ENCODE measurements around the gene CCDC187.

CCDC187 gene

DNA sequence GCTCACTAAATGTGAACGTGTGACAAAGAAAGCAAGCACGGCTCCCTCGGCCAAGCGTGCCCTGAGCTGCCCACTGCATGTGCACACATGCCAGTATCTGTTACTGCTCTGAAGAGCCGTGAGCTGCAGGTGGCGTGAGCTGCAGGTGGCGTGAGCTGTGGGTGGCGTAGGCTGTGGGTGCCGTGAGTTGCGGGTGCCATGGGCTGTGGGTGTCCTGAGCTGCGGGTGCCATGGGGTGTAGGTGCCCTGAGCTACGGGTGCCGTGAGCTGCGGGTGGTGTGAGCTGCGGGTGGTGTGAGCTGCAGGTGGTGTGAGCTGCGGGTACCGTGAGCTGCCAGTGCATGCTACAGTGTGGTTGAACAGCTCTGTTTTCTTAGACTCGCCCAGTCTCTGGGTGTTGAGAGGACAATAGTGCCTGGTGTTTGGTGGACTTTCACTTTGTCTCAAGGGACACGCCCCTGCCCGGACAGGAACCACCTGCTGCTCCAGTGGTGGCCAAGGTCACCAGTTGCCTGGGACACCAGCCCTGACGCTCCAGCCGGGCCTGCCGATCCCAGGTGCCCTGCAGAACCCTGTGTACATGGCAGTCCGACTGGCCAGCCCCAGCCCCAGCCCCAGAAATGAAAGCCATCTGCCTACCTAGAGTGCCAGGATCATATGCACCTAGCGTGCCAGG is 6.7 kb downstream of the CCDC187 start:
- DNase-seq (ENCODE audit: low spot score): no peak

DNA sequence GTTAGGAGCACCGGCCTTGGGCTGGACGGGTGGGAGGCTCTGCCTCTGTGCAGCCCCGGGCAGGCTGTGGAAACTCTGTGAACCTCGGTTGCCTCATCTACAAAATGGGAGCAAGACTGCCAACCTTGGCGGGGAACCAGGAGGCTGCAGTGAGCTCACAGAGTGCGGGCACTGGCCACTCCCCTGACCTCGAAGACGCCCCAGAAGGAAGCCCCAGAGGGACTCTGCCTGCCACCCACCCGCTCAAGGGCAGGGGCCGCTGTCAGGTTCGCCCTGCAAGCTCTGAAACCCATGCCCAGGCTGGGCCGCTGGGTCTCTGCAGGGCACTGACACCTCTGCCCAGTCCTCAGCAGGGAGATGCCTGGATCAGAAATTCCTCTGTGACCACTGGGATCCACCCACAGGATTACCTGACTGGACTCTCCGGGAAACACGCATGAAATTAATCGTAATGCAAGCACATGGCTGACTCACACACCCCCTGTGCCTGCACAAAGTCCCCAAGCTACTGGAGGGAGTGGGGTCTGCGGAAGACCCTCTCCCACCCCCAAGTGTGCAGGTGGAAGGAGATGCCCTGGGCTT is 7.4 kb downstream of the CCDC187 start:
- DNase-seq (ENCODE audit: low spot score): no peak

DNA sequence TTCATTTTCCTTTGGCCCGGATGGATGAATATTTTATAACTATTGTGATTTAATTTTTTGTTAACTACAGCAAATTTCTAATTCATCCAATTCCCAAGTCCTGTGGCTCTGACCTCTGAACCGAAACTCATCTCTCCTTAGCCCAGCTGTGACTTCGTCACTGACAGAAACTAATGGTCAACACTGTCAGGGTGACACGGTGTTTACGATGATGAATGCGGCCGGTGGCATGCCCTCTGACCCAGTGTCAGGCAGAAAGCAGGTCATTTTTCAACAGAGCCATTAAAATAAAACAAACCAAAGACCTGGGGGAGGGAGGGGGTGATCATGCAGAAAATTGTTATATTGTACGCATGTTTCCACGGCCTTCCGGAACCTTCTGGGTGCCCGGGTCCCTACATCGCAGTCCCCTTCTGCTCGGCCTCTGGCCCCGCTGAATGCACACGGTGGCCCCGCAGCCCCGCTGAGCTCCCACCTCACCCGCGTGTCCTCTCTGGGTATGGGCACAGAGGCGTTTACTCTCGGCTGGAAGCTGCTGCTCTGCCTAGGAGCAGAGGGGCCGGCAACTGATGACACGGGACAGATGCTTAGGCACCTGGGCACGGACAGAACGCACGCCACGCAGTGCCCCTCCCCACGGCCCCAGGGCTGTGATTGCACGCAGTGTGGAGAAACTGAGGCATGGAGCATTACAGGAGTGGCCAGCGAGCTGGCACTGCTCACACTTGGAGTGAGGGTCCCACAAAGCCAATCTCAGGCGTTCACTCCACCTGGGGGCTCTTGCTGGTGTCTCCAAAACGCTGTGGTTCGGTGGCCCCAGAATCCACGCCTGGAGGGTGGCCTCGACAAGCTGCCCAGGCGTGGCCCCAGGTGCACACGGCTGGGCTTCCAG is 8.1 kb downstream of the CCDC187 start:
- no peak for DNase-seq (ENCODE audit: low spot score)

DNA sequence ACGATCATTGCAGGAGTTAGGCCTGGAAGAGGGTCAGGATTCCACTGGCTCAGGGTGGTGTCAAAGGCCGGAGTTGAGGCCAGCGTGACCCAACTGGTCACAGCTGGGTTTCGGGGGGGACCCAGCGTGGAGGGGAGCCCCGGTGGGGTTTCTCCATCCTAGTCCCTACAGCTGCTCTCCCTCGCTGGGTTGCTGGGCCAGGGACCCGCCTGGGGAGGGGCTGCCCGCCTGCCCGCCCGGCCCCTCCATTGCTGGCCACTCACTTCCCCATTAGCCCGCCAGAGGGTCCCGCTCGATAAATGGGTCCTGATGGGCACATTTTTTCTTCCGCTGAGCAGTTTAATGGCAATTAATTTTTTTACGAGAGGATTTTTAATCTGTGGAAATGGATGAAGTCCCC is 8.8 kb downstream of the CCDC187 start:
- no peak for DNase-seq (ENCODE audit: low spot score)

DNA sequence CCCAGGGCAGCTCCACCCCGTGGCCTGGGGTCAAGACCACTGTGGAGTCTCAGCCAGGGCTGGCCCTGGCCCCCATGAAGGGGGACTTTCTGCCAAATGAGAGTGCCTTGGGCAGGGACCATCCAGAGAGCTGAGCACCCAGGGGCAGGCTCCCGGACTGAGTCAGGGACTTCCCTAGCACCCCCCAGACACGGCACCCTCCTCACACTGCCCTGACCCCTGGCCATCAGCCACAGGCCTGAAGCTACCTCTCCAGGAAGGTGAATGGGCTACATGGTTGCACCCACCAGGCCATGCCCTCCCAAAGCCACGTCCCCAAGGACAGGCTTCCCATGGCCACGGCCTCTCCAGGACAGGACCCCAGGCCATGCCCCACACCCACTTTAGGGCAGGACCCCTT is 9.5 kb downstream of the CCDC187 start:
- no peak for DNase-seq (ENCODE audit: low spot score)

GRCh38 chr9:136293476-136294077 is 10.3 kb downstream of the CCDC187 start:
- no peak for DNase-seq (ENCODE audit: low spot score)

DNA sequence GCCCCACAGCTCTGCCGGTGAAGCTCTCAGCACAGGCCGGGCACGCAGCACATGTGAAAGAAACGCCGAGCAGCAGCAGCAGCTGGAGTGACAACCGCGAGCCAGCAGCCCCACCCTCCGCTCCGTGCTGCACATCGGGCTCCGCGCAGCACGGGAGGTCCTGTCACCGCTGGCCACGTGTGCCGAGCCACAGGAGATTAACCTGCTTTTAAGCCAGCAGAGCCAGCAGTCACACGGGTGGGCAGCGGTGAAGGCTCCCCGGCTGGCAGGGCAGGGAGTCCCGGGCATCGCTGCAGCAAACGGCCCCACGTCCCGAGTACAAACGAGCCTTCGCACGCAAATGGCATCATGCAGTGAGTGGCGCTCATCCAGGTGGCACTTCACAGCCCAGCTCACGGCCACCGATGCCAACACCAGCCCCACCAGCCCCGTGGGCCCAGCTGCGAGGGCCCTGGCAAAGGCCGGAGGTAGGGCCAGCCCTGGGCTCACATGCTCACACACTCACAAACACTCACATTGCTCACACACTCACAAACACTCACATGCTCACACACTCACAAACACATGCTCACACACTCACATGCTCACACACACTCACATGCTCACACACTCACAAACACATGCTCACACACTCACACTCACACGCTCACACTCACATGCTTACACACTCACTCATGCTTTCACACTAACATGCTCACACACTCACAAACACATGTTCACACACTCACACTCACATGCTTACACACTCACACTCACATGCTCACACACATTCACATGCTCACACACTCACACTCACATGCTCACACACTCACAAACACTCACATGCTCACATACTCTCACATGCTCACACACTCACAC is 11.1 kb downstream of the CCDC187 start:
- no peak for DNase-seq (ENCODE audit: low spot score)

GRCh38 chr9:136292026-136292538 is 11.8 kb downstream of the CCDC187 start:
- no peak for DNase-seq (ENCODE audit: low spot score)

GRCh38 chr9:136291306-136292025 is 12.4 kb downstream of the CCDC187 start:
- DNase-seq (ENCODE audit: low spot score): no peak

GRCh38 chr9:136290508-136291000 is 13.3 kb downstream of the CCDC187 start:
- DNase-seq (ENCODE audit: low spot score): no peak

GRCh38 chr9:136289651-136290507 is 14.0 kb downstream of the CCDC187 start:
- no peak for DNase-seq (ENCODE audit: low spot score)

DNA sequence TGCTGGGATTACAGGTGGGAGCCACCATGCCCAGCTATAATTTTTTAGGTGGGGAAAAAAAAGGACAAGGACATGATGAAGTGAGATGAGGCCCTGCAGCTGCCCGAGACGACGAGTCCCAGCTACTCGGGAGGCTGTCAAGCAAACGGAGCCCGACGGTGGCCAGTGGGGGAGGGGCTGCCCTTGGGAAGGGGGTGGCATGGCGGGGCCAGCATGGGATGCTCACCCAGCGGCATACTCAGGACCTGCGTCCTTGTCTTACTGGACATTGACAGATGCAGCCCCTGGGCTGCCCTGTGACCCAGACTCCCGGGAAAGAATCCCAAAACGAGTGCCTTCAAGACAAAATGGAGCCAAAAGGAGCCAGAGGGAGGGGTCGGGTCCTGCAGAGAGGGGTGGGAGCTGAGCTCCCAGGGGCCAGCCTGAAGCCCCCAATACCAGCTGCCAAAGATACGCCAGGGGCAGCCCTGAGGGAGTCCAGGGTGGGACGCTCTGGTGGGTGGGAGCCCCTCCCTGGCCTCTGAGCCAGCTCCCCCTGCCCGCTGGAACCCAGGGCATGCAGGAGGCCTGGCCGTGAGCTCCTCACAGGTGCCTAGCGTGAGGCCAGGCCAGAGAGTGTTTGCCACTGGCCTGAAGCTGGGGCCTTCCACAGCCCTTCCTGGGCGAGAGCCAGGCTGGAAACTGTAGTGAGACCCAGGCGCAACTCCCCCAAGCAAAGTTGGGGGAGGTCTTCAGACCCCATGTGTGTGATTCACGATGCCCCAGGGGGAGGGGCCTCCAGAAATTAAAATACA is 15.7 kb downstream of the CCDC187 start:
- DNase-seq (ENCODE audit: low spot score): no peak

GRCh38 chr9:136286987-136287379 is 16.9 kb downstream of the CCDC187 start:
- no peak for DNase-seq (ENCODE audit: low spot score)

DNA sequence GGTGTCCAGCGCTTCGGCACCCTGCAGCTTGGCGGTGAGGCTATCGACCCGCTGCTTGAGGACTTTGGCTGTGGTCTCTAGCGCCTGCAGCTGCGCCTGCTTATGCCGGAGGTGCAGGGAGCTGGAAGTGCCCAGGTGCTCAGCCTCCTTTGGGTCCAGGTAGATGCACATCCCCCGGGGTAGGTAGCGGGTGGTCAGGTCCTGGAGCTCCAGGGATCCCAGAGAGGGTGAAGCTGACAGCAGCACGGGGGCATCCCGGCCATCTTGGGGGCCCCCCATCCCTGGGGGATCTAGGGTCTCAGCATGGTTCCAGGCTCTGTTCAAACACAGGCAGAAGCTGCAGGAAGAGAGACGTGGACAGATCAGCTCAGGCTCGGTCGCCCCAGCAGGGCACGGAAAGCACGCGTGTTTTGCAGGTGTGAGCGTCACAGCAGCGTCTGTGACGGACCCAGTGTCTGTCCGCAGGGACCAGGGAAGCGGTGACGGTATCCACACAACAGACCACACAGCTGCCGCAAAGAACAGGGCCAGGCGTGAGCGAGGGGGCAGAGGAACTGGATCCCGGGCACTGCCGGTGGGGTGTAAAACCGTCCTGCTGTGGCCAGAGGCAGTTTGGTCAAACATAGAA is 17.4 kb downstream of the CCDC187 start:
- no peak for DNase-seq (ENCODE audit: low spot score)

- no peak for DNase-seq (ENCODE audit: low spot score)
Measured at GRCh38 chr9:136285501-136286358, 18.2 kb downstream of the CCDC187 start.

DNA sequence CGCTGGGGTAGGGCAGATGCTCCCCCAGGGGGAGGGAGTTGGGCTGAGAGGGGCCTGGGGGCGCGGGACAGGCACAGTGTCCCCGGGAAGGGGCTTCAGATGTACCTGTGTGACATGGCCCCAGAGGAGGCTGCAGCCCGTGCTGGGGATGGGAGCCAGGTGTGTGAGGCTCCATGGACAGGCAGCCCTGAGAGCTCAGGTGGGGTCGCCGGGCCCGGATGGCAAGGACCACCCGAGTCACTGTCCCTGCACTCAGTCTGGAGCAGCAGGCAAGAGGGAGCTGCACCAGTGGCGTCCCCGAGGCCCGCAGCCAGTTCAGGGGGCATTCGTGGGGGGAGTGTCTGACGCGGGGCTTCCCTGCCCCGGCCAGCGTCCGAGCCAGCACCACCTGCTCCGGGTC is 18.9 kb downstream of the CCDC187 start:
- no peak for DNase-seq (ENCODE audit: low spot score)

DNA sequence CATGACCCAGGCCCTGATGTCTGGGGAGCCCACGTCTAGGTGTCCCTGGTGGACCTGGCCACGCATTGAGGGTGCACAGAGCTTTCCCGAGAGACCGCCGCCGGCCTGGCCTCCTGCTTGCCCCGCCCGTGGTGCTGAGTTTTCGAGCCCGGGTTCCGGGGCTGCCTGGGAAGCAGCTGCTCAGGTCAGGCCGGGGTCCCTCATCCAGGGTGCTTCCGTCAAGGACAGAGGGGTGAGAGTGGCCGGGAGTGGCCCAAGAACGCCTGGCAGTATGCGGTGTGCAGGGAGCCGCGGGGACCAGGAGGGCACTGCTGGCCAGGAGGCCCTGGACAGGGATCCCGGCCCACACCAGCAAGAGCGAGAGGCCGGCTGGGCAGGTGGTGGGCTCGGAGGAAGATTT is 19.6 kb downstream of the CCDC187 start:
- no peak for DNase-seq (ENCODE audit: low spot score)

All from hematopoietic multipotent progenitor cell treated with erythropoietin and hydrocortisone succinate and interleukin-3 and kit ligand, for 15 days (in vitro differentiated cells).